Stimulated activated CD8-positive, alpha-beta memory T cell treated with anti-CD3 and anti-CD28 coated beads, Interleukin-7, amount 100 ng/mL, for 48 hours (primary cell): ENCODE measurements around the gene RGS10.

Experiments used
- DNase-seq, 2 donors: peaks; one replicate each; pipeline ENCODE4 v3.0.0-alpha.2; 2020; ENCODE audit warnings: low read depth in 1 of 2; ENCODE audit errors: extremely low read depth in 1 of 2

Gene RGS10

DNA sequence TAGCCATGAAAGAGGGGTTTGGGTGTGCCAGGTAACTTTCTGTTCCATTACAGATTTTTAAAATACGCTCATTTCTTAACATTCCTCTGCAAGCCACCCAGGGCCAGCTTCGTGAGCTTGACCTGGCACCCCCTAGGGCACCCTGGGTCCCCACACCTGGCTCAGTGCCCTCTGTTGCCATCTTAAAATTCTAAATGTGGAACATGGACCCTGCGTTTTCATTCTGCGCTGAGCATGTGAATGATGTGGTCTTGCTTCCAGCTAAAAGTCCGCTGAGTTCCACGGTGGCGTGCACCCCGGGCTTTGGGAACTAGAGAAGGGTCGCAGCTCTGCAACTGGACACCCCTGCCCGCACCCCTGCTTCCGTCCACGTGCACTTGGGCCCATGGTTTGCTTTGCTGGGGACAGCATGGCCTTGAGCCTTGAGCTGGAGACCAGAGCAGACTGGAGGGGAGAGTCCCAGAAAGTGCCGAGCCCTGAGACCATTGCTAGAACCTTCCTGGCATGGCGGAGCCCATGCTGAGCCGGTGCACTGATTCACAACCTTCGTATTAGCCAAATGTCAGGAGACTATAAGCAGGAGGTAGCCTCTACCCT is 91.1 kb downstream of the RGS10 start:
- no peak for DNase-seq

DNA sequence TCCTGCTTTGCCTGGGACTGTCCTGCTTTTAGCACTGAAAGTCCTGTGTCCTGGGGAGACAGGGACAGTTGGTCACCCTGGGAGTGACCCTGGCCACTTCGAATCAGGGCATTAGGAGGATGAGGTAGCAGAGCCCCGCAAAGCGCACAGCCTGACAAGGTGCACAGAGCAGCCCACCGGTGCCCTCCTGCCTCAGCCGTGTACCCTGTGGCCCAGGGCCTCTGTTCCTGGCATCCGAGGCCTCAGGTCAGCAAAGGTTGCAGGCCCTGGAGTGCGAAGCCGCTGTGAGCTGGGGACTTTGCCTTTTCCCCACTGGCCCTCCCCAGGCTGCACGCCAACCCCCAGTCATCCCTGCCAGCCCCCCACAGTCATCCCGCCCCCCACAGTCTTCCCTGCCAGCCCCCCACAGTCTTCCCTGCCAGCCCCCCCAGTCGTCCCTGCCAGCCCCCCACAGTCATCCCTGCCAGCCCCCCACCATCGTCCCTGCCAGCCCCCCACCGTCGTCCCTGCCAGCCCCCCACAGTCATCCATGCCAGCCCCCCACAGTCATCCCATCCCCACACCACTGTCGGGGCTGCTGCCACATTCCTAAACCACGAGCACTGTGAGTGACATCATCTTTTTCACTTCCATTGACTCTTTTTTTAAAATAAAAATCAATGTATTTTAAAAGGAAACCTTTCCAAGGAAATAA is 91.8 kb downstream of the RGS10 start:
- no peak for DNase-seq
